Measurements from ENCODE around the gene EWSR1.

Gene EWSR1

DNA sequence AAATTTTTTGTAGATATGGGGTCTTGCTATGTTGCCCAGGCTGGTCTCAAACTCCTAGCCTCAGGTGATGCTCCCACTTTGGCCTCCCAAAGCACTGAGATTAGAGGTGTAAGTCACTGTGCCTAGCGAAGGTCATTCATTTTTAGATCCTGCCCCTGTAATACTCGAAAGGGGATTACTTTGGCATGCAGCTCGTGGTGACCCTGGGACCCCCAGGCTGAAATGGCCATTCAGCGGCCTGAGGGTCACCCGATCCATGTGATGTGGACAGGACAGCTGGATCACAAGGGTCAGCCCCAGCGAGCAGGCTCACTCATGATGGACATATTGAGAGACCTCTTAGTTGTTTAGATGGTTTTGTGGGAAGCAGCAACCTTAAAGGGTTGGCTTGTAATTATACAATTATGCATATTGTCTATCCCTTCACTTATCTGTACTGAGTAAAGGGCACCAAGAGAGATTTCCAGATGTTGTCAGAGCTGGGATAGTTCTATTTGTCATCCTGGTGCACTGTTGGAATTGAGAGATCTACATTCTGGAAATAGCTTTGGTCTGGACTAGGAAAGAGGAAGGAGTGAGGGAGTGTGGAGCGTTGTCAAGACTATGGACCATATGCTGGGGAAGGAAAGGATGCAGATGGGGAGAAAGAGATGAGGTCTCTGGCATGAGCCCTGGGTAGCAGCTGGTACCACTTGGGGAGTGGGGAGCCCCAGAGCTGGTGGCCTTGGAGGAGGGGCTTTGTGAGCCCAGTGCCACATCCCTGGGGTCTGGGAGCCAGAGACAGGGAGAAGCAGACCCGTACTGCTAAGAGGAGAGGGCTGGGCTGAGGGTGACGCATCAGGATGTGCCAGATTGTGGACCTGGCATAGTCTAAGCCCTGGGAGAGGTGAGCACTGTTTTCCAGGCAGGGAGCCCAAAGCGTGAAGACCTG lies 15.8 kb upstream of the EWSR1 start:
- DNase-seq: no peak

DNA sequence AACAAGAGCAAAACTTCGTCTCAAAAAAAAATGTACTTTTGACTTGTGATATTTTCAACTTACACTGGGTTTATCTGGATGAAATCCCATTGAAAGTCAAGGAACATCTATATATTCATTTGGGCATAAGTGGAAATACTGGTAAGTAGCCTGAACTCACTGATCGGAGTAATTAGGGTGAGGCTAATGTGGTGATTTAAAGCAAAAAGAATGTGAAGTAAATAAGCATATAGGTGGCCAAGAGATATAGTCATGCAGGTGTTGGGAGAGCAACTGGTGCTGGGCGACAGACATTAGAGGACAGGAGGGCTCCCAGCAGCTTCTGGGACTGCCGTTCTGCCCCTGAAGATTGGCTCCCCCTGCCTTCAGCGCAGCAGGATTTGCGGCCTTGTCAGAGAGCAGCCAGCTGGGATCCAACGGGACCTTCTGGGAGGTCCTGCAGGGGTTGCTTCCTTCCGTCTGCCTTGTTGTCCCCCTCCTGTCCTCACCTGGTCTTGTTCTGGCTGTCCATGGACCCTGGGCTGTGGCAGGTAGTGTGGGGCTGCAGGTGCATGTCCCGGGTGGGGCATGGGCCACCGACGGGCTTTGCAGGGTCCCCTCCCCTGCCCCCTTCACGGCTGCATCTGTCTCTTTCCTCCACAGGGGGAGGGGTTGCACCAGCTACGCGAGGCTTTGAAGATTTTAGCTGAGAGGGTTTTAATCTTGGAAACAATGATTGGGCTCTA lies 14.3 kb upstream of the EWSR1 start:
- no peak for DNase-seq

DNA sequence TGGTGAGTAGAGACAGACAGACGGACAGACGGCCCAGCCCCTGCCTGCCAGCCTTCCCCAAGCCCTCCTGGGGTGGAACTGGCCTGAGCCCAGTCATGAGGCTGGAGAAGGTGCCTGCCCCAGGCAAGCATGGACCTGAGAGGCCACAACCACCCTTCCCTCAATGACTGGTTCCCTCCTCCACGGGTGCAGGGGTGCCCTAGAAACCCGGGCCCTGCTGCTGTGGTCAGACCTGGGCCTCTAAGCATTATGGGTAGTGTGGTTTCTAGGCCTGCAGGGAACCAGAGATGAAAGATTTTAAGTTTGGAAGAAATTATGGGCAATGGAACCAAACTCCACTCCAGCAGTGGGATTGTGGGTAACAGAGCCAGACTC lies 13.8 kb upstream of the EWSR1 start:
- DNase-seq: no peak

DNA sequence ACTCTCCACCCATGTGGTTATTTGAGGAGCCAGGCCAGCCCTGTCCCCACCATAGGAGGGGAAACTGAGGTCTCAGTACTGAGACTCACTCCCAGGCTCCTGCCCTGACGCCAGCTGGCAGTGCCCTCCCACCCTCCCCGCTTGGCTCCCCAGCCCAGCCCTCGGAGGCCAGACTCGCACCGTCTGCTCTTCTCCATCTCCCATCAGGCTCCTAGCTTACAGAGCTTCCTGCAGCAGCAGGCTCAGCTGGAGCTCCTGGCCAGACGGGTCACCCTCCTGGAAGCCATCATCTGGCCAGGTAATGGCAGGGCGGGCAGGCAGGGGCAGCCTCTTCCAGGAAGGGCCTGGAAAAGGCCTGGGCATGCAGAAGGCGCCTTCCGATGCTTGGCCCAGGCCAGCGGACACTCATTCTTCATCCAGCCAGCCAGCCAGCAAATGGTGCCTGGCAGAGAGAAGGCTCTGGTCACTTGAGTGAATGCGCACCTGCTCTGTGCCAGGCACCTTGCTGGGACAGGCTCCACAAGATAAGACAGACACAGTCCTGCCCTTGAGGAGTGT lies 12.9 kb upstream of the EWSR1 start:
- DNase-seq: no peak

DNA sequence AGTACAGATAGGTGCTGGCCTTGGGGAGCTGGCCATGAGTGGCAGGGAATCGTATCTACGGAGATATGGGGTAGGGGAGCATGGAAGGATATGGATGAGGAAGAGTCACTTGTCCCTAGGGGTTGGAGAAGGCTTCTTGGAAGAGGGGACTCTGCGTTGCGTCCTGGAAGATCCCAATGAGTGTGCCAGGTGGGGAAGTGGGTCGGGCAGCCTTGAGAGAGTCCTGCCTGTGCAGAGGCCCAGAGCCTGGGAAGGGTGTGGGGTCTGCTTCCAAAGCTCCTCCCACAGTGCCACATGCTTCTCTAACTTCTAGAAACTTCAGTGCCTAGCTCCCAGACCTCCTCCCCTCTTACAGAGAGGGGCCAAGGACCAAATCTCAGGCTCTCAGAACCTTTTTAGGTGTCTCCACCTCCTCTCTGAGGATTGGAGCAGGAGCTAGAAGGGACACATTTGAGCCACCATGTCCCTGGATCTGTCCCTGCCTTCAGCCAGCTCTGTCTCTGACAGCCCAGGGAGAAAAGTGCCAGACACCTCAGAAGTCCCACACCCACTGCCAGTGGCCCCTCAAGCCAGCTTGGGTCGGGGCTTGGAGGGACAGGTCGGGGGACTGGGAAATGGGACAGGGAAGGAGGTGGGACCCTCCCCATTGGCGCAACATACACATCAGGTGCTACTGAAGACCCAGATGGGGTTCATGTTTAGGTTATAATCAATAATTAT lies 11.3 kb upstream of the EWSR1 start:
- DNase-seq: no peak

DNA sequence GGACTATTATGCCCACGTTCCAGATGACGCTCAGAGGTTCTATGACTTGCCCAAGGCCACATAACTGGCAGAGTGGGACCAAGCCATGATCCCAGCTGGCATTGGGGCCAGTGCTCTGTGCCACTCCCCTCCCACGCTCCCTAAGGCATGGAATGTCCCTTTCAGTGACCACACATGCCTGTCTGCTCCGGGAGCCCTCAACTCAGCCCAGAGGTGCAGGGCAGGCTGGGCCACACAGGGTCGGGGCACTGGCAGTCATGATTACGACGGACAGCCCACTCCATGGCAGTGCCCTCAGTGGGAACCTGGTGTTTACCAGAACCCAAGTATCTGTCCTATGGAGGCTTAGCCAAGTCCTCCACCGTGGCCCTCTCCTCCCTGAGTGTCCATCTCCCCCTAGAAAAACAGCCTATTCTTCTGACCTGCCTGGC lies 10.3 kb upstream of the EWSR1 start:
- no peak for DNase-seq

DNA sequence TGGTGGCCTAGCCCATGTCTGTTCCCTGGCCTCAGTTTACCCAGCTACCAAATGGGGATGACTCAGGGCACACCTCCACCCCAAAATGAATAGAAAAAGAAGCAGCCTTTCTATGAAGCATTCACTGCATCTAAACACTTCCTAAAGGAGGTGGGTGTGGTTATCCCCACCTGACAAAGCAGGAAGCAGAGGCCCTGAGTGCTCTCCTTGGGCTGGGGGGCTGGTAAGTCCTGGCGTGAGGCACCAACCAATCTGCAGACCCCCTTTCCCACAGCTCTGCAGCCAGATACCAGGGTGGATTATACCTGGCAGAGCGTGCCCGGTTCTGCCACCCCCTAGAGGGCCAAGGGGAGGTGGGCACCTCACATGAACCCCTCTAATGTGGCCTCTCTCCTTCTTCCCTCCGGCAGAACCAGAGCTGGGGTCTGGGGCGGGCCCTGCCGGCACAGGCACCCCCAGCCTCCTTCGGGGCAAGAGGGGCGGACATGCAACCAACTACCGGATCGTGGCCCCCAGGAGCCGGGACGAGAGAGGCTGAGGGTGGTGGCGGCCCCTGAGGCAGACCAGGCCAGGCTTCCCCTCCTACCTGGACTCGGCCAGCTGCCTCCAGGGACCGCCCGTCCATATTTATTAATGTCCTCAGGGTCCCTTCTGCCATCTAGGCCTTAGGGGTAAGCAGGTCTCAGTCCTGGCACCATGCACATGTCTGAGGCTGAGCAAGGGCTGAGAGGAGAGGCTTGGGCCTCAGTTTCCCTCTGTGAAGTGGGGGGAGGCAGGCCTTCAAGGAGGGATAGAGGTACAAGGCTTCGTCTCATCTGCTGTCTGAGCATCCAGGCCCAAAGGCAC lies 9.4 kb upstream of the EWSR1 start:
- DNase-seq: no peak

DNA sequence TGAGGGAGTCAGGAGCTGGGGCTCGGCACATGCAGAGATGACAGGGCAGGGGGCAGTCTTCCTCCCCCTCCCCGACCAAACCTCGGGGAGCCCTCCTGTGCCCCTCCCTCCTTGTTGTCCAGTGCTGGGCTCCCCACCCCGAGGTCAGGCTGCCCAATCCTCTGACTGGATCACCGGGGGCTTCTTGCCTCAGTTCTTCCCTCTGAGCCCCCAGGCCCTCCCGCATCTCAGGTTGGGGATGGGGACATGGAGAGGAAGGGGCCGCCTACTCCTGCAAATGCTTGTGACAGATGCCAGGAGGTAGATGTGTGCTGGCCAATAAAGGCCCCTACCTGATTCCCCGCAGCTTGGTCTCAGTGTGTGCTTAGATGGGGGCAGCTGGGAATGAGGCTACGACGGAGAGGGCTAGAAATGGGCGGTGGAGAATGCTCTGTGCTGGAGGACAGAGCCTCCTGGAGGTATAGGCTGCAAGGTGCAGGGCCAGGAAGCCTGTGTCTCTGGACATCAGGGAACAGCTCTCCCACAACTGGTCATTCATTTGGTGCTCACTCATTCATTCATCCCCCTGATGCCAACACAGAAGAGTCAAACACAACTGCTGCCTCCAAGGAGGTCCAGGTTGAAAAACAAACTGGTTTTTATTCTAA lies 8.7 kb upstream of the EWSR1 start:
- DNase-seq: no peak

DNA sequence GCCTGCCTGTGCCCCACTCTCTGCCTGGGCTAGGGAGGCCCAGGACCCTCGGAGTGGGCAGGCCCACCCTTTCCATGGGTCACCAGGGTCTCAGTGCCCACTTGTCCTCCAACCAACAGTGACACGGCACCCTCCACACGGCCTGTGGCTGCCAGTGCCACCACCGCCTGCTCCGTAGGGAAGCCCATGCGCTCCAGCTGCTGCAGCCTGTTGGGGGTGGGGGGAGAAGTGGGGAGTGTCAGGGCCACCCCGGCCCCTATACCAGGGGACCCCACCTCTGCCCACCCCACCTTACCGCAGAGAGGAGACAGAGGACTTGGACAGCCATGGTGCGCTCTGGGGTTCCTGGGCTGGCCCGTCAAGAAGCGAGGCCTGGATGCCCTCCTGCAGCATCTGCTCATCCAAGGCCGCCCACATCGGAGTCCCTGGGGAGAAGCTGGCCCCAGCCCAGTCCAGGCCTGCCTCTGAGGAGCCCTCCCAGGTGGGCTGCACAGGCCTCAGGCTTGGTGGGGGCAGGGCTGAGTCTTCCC lies 8.0 kb upstream of the EWSR1 start:
- DNase-seq: no peak

DNA sequence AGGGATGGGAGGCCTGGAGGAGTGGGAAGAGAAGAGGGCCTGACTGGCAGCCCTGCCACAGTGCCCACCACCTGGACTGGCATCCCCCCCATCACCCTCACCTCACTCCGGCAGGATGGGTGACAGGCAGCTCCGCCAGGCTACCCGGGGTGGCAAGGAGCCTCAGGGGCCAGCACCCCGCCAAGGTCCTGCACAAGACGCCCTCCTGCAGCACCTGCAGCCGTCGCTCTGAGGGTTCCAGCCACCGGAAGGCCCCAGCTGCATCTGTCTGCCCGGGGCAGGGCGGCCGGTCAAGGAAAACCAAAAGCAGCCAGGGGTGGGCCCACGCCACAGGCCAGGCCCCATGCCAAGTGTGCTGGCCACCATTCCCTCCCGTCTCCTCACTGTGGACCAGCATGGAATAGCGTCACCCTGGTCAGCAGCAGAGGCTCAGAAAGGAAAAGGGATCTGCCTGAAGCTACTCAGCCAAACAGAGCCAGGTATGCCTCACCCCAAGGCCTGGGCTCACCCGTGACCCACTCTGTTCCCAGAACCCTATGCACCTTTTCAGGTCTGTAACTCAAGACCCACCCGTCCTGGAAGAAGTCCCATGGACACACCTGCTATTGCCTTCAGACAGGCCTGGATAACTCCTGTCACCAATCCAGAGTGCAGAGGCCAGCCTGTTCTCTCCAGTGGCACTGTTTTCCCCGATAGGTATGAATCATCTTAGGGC lies 7.3 kb upstream of the EWSR1 start:
- DNase-seq: no peak

DNA sequence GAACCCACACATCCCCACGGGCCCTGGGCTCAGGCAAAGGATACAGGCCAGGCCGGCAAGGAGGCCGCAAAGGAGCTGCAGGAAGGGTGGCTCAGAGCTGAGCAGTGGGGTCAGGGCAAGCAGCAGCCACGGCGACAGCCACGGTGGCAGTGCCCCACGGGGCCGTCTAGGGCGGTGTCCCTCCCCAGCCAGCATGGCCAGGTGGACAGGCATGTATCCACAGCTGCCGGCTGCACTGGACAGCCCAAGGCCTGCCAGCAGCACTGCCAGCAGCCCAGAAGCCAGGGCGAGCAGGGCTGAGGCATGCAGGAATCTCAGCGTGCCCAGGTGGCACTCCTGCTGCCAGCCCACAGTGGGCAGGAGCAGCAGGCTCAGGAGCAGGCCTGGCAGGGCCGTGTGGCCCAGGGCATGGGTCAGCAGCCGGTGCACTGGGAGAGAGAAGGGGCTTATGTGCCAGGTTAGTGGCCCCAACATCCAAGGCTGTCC lies 4.2 kb upstream of the EWSR1 start:
- no peak for DNase-seq

DNA sequence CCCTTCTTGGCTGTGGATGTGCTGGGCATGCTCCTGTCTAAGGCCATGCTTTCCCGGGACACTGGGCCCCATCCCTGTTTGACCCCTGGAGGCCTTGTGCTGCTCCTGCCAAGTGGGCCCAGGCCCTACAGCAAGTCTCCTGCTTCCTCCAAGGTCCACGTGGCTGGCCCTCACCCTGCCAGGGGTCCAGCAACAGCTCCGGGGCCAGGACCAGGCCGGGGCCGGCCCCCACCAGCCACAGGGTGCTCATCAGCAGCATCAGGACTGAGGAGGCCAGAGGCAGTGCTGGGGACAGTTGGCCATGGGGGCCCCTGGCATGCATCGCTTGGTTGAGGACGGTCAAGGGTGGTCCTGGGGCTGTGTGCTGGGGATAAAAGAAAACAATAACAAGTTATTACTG lies 2.8 kb upstream of the EWSR1 start:
- no peak for DNase-seq

DNA sequence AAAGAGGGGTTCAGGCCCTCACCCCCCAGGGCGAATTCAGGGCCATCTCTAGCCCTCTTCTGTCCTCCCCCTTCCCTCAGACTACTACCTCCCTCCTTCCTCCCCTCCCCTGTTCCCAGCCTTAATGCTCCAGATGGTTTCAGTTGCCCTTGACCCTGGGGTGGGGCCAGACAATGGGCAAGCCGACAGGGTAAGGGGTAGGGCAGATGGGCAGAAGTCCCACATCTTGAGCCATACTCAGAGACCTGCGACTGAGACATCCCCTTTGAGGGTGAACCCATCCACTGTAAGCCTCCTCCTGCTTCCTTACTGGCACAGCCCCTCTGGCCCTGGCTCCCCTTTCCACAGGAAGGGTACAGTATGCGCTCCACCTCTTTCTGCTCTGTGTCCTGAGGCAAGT lies 2.1 kb upstream of the EWSR1 start:
- DNase-seq: no peak

DNA sequence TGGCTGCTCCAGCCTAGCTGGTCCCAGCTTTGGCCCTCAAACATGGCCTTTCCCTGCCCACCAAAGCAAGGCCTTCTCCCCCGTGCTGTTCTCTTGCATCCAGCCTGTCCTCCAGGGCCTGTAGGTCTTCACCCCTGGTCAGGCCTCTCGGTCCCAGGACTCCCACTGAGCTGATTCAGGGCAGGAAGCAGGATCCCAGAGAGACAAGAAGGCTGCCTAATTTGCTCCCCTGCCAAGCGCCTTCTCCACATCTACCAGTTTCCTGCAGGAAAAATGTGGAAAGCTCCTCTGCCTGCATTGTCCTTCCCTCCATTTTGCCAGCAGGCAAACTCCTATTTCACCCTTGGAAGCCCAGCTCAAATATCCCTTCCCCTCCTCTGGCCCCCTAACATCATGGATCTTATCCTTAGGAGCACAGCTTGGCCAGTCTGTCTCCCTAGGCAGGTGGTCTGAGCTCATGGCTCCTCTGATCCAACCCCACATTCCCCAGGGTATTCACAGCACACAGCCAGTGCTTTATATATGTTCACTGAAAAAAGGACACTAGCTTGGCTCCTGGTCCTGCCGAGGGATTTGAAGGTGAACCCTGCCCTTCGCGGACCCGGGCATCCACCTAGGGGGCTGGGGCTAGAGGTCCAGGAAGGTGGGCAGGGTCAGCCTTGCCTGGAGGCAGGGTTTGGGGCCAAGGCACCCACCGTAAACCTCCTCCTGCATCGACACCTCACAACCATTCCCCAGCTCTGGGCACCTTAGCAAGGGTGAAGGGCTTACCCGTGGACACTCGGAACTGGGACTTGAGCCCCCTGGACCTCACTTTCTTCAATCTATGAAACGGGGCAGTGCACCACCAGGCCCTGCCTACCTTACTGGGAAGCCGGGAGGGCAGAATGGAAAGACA lies 1.3 kb upstream of the EWSR1 start:
- peak; percentile 9 to 18 for DNase-seq

DNA sequence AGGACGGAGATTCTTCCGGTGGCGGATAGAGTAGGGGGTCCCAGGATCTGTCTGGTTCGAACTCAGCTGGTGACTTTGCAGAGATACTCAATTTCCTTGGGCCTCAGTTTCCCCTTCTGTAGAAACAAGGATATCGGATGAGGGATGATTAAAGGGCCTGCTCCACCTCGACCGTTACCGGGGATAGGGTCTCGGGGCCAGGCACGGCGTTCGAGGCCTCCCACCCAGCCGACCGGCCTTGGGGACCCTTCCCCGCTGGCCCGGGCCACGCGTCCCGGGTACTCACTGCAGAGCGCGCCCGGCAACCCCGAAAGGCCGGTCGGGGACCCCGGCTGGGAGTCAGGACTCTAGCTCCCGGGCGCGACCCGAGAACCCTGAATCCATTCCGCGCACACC lies 608 bp upstream of the EWSR1 start:
- DNase-seq: no peak

DNA sequence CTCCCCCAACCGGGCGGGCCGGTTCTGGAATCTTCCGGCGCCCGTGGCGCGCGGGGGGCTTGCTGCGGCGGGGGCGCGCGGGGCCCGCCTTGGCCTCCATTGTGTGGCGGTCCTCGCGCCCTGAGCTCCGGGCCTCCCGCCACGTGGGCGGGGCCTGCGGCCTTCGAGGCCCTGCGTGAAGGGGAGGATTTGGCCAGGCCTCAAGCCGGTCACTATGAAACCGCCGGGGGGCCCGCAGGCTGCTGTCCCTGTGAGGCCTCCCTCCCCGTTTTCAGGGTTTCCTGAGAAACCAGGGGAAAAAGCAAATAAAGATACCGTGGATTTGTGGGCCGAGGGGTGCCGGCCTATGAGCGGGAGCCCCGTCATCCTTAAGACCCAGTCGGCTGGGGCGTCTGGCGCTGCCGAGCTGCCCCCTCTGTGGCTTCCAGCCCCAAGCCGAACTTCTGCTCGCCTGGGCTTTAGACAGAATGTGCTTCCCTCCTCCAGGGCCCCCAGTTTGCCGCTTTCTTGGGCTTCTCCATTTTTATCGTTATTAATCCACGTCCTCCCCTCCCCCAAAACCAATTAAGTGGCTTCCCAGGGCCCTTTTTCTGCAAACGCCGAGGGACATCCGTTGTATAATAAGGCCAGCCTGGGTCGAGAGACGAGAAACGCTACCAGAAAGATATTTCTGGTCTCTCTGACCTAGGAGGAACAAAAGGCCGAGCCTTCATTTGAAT lies 602 bp downstream of the EWSR1 start:
- peak; percentile 35 to 41 for DNase-seq

DNA sequence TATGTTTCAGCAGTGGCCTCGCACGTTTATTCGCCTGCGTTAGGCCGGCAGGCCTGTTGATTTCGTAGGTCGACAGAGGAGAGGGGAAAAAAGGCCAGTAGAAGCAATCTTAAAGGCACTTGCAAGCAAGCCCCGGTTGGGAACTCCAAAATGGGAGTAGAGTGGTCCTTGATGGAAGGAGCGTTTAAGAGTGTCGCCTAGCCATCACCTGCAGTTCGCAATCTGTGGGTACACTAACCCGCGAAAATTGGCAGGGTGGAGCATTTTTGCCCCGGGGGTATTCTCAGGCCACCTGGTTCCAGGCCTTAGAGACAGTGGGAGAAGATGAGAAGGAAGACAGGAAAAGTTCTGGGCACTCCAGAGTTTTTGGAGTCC lies 1.1 kb downstream of the EWSR1 start:
- DNase-seq: no peak

DNA sequence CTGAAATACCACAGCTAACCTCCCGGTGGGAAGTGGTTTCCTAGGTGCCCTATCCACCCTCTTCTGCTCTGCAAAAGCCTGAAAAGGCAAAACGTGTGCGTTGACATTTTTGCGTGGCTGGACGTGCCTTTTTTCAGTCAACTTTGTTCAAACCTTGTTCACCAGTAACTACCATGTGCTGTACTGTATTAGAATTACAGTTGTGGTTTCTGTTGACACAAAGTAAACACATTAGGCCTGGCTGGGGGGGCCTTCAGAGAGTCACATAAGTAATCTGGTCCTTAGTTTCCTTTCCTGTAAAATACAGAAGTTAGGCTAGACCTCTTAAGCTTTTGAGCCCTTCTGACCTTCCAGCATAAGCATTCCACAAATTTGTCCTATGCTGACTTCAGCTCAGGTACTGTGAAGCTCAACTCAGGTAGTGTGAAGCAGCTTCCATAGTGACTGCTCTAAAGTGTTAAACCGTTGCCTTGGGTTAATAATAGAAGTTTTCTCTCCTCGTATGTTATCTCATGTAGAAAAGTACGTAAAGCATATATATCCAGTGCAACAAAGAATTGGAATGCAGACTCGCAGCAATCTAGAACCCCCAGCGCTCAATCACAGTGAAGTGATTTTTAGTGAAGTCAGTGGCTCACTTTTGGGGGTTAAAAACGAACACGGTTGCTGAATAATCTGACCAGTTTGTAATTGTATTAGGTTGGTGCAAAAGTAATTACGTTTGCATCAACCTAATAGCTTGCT lies 1.8 kb downstream of the EWSR1 start:
- peak; percentile 14 to 17 for DNase-seq
